ENCODE results near the gene ZFAND4. TPM values are rescaled to one million over a fixed set of nuclear protein-coding genes. Genes with fewer than 3 reads are reported as not detected.

The ZFAND4 gene
- total RNA-seq, 1 donor from 2014 or later = 11.7 TPM

DNA sequence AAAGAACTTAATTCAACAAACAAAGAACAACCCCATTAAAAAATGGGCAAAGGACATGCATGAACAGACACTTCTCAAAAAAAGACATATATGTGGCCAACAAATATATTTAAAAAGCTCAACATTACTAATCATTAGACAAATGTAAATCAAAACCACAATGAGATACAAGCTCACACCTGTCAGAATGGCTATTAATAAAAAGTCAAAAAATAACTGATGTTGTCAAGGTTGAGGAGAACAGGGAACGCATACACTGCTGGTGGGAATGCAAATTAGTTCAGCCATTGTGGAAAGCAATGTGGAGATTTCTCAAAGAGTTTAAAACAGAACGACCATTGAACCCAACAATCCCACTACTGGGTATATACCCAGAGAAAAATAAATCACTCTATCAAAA, 19.1 kb downstream of the ZFAND4 start:
- Mint-ChIP-seq H3K27ac (ENCODE audit: unreplicated experiment) (no peak overlapping the region), H3K27me3 (ENCODE audit: unreplicated experiment) (no peaks in the 10 kb centered on the region), H3K36me3 (ENCODE audit: unreplicated experiment) (peaks cover 8% of the 10 kb centered on the region), H3K4me3 (ENCODE audit: unreplicated experiment) (no peak overlapping the region), H3K9me3 (ENCODE audit: unreplicated experiment) (no peaks in the 10 kb centered on the region), H3K4me1 (ENCODE audit: unreplicated experiment) (peaks cover 9% of the 10 kb centered on the region)
- TF ChIP-seq, protein P1, sequence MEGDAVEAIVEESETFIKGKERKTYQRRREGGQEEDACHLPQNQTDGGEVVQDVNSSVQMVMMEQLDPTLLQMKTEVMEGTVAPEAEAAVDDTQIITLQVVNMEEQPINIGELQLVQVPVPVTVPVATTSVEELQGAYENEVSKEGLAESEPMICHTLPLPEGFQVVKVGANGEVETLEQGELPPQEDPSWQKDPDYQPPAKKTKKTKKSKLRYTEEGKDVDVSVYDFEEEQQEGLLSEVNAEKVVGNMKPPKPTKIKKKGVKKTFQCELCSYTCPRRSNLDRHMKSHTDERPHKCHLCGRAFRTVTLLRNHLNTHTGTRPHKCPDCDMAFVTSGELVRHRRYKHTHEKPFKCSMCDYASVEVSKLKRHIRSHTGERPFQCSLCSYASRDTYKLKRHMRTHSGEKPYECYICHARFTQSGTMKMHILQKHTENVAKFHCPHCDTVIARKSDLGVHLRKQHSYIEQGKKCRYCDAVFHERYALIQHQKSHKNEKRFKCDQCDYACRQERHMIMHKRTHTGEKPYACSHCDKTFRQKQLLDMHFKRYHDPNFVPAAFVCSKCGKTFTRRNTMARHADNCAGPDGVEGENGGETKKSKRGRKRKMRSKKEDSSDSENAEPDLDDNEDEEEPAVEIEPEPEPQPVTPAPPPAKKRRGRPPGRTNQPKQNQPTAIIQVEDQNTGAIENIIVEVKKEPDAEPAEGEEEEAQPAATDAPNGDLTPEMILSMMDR (IDR thresholded peaks at IDR 0.05) = no peak
- DNase-seq (ENCODE audit: extremely low spot score, unreplicated experiment) = no peak

DNA sequence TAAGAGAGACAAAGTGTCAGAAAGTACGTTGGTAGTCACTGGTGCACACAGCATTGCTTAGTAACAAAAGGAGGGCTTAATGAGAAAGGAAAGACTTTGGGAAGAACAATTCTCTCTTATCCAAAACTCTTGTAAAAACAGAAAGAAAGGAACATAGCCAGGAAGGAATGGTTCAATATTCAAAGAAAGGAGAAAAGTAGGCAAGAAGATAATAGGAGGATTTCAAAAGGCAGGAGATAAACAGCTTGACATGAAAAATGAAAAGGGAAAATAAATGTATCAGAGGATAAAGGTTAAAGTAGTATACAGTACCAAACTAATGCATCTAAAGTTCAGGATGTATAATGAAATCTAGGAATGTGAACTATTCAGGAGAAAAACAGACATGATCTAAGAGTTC, 20.1 kb downstream of the ZFAND4 start:
- Mint-ChIP-seq H3K36me3 (ENCODE audit: unreplicated experiment) (peaks cover 12% of the 10 kb centered on the region), H3K27ac (ENCODE audit: unreplicated experiment) (no peak overlapping the region), H3K4me1 (ENCODE audit: unreplicated experiment) (peaks cover 9% of the 10 kb centered on the region), H3K4me3 (ENCODE audit: unreplicated experiment) (no peak overlapping the region), H3K9me3 (ENCODE audit: unreplicated experiment) (no peaks in the 10 kb centered on the region), H3K27me3 (ENCODE audit: unreplicated experiment) (no peaks in the 10 kb centered on the region)
- no peak for DNase-seq (ENCODE audit: extremely low spot score, unreplicated experiment)
- TF ChIP-seq, protein P1 (IDR thresholded peaks at IDR 0.05) = no peak

DNA sequence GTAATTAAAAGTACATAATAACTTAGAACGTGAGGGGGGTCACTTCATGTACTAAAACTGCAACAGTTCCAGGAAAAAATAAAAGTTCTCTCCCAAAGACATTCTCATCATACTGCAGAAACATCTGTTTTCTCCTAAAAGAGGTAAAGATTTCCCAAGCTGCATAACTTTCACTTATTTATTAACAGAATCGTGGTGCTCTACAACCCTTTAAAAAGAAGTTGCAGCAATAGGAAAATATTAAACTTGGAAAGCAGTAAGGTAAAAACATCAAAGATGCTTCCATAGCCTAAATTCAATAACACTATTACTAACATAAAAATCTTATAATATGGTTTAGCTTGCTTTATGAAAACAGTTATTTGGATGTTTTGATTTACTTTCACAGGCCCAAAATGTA, 23.3 kb downstream of the ZFAND4 start:
- peaks cover 15% of the 10 kb centered on the region for H3K36me3 Mint-ChIP-seq (ENCODE audit: unreplicated experiment)
- no peaks in the 10 kb centered on the region for H3K9me3 Mint-ChIP-seq (ENCODE audit: unreplicated experiment)
- no peak overlapping the region for H3K4me3 Mint-ChIP-seq (ENCODE audit: unreplicated experiment)
- H3K27ac Mint-ChIP-seq (ENCODE audit: unreplicated experiment) = no peak overlapping the region
- TF ChIP-seq, protein P1 (IDR thresholded peaks at IDR 0.05) = no peak
- no peak for DNase-seq (ENCODE audit: extremely low spot score, unreplicated experiment)
- H3K27me3 Mint-ChIP-seq (ENCODE audit: unreplicated experiment) = no peaks in the 10 kb centered on the region
- peaks cover 9% of the 10 kb centered on the region for H3K4me1 Mint-ChIP-seq (ENCODE audit: unreplicated experiment)

DNA sequence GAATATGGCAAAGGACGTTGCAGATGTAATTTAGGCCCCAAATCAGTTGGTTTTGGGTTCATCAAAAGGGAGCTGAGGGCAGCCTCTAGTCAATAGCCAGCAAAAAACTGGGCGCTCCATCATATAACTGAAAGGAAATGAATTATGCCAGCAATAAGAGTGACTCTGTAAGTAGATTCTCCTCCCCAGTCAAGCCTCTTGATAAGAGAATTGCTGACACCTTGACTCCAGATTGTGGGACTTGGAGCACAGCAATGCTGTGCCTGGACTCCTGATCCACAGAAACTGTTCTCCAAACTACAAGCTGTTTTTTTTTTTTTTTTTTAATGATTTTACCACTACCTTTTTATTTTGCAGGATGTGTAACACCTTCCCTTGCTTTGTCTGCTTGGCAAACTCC, 25.5 kb downstream of the ZFAND4 start:
- no peak overlapping the region for H3K27ac Mint-ChIP-seq (ENCODE audit: unreplicated experiment)
- H3K4me3 Mint-ChIP-seq (ENCODE audit: unreplicated experiment) = no peak overlapping the region
- TF ChIP-seq, protein P1 (IDR thresholded peaks at IDR 0.05) = no peak
- no peak for DNase-seq (ENCODE audit: extremely low spot score, unreplicated experiment)
- peaks cover 16% of the 10 kb centered on the region for H3K36me3 Mint-ChIP-seq (ENCODE audit: unreplicated experiment)
- H3K4me1 Mint-ChIP-seq (ENCODE audit: unreplicated experiment) = peaks cover under 1% of the 10 kb centered on the region
- no peaks in the 10 kb centered on the region for H3K9me3 Mint-ChIP-seq (ENCODE audit: unreplicated experiment)
- H3K27me3 Mint-ChIP-seq (ENCODE audit: unreplicated experiment) = no peaks in the 10 kb centered on the region

DNA sequence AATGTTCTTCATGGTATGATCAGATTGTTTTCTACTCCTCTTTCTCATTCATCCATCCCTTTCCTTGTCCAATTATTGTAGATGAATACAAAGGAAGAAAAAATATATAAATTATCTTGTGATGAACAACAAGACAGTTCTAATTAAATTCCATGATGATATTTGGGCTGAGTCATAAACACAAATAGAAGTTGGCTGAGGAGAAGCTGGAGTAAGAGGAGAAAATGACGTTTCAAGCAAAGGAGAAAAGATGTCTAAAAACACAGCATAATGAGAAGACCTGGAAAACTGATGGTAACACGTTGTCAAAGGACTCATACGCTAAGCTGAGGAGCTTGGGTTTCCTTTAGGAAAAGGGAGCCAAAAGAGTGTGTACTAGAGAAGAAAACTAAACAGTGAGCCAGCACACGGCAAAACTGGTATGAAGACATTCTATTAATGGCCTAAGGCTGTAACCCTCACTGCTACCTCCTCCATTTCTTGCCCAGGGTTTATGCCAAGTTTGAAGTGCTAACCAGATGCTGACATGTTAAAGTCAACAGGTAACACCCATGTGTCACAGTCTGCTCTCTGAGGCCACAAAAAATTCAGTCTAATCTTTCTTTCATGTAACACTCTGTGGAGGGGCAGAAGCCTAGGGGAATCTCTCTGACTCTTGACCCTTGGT, 26.1 kb downstream of the ZFAND4 start:
- no peaks in the 10 kb centered on the region for H3K27me3 Mint-ChIP-seq (ENCODE audit: unreplicated experiment)
- no peaks in the 10 kb centered on the region for H3K9me3 Mint-ChIP-seq (ENCODE audit: unreplicated experiment)
- H3K4me3 Mint-ChIP-seq (ENCODE audit: unreplicated experiment) = no peak overlapping the region
- no peak overlapping the region for H3K27ac Mint-ChIP-seq (ENCODE audit: unreplicated experiment)
- no peaks in the 10 kb centered on the region for H3K4me1 Mint-ChIP-seq (ENCODE audit: unreplicated experiment)
- peaks cover 18% of the 10 kb centered on the region for H3K36me3 Mint-ChIP-seq (ENCODE audit: unreplicated experiment)
- no peak for DNase-seq (ENCODE audit: extremely low spot score, unreplicated experiment)
- TF ChIP-seq, protein P1 (IDR thresholded peaks at IDR 0.05) = no peak

All from osteocyte (in vitro differentiated cells).